VCaP (cell line): ENCODE data around the gene PCNX2.

Experiments
- H3K27ac ChIP-seq: fragments of 450-650 bp; 2 replicates; pipeline ENCODE4 v1.5.1; 2017
- TF ChIP-seq, protein P1 (sequence below): fragments of 450-650 bp; conservative IDR thresholded peaks from 2 replicates; pipeline ENCODE4 v1.5.1; 2017; ENCODE audit warnings: mild to moderate bottlenecking, moderate library complexity

PCNX2 gene

DNA sequence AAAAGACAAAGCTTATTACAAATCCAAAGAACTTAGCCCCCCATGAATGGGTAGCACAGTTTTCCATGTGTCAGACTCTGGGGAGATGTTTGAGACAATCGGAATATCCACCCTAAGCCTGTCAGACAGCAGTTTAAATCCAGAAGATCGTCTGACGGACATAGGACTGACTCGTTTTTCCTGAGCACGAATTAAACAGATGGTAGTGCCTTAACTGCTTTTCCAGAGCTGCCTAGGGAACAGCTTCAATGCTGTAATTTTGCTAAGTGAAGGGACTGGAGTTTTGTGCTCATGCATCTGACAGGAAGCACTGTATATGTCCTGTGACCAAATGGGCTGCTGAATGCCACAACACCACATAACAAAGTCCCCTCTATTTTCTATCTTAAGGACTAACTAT is 48.6 kb downstream of the PCNX2 start:
- TF ChIP-seq, protein P1, sequence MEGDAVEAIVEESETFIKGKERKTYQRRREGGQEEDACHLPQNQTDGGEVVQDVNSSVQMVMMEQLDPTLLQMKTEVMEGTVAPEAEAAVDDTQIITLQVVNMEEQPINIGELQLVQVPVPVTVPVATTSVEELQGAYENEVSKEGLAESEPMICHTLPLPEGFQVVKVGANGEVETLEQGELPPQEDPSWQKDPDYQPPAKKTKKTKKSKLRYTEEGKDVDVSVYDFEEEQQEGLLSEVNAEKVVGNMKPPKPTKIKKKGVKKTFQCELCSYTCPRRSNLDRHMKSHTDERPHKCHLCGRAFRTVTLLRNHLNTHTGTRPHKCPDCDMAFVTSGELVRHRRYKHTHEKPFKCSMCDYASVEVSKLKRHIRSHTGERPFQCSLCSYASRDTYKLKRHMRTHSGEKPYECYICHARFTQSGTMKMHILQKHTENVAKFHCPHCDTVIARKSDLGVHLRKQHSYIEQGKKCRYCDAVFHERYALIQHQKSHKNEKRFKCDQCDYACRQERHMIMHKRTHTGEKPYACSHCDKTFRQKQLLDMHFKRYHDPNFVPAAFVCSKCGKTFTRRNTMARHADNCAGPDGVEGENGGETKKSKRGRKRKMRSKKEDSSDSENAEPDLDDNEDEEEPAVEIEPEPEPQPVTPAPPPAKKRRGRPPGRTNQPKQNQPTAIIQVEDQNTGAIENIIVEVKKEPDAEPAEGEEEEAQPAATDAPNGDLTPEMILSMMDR: no peak
- H3K27ac ChIP-seq: no peak overlapping the region

DNA sequence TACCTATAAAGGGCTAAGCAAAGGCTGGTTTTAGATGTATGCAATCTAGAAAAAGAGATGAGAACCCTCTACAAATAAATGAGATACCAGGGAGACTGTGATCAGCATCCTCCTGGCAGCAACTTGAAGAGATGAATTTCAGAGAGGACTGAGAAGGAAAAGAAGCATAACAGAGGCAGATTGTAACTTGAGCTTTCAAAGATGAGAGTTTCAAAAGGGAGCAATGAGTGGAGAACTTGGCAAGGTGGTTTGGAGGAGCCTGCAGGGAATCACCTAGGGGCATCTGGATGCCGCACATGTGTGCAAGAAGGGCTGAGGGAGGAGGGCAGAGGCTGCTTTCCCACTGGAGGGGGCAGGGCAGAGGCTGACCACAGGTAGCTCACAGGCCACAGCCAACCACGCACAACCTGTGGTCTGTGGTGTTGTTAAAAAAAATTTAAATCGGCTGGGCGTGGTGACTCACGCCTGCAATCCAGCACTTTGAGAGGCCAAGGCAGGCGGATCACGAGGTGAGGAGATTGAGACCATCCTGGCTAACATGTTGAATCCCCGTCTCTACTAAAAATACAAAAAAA is 50.2 kb downstream of the PCNX2 start:
- TF ChIP-seq, protein P1: no peak

DNA sequence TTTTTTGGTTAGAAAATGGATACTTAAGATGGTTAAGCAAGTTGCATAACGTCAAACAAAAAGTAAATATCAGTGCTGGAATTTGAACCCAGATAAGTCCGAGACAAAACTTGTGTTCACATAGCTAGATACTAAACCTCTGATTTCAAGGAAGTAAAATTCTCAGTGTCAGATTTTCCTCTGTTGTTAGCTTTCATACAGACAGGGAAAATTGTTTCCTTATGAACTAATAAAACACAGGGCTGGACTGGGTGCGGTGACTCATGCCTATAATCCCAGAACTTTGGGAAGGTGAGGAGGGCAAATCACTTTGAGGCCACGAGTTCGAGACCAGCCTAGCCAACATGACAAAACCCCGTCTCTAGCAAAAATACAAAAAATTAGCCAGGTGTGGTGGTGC is 51.3 kb downstream of the PCNX2 start:
- TF ChIP-seq, protein P1: no peak
- no peak overlapping the region for H3K27ac ChIP-seq

More for the DNA sequence above, 50.2 kb downstream of the PCNX2 start:
- H3K27ac ChIP-seq: no peak overlapping the region

DNA sequence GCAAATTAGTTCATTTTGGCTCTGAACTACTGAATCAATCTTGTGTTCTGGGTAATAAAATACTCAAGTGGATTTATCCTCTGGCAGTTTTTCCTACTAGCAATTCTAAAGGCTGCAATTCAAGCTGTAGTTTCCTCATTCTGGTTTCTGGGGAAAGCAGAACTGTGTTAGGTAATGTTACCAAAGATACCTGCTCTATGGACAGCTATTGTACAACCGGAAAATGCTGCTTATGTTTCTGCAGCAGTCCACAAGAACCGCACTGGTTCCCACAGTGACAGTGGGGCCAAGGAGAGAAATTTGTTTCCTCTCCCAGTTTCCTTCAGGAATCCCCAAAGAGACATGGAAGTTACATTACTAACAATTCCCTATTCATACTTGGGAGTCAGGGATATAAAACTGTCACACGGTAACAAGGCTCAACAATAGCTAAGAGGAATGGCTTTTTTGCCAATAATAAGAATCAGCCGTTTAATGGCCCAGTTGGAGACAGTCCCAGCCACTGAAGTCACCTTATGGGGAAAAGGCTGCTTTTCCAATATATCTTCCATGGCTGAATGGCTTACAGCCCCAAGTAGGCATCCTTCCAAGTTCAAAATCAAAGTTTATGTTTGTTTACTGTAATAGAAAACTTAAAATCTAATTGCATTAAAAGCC is 52.6 kb downstream of the PCNX2 start:
- H3K27ac ChIP-seq: peak overlapping the region; percentile 31
- TF ChIP-seq, protein P1: no peak

DNA sequence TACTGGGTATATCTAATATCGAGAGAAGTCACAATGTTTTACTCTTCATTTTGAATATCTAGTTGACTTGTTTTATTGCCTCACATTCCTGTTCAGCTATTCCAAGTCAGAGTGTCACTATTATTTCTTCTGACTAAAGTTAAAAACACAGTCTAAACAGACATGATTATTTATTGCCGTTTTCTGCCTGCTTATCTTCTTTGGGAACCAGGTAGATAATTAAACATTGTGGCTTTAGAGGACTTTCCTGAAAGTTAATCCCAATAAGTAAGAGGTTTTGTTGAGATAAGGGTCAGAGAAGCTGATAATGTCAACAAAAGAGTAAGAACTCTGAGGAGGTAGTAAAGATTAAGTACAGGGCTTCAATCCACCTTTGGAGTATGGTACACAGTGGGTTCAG is 53.8 kb downstream of the PCNX2 start:
- TF ChIP-seq, protein P1: no peak
- H3K27ac ChIP-seq: peak overlapping the region; percentile 31

DNA sequence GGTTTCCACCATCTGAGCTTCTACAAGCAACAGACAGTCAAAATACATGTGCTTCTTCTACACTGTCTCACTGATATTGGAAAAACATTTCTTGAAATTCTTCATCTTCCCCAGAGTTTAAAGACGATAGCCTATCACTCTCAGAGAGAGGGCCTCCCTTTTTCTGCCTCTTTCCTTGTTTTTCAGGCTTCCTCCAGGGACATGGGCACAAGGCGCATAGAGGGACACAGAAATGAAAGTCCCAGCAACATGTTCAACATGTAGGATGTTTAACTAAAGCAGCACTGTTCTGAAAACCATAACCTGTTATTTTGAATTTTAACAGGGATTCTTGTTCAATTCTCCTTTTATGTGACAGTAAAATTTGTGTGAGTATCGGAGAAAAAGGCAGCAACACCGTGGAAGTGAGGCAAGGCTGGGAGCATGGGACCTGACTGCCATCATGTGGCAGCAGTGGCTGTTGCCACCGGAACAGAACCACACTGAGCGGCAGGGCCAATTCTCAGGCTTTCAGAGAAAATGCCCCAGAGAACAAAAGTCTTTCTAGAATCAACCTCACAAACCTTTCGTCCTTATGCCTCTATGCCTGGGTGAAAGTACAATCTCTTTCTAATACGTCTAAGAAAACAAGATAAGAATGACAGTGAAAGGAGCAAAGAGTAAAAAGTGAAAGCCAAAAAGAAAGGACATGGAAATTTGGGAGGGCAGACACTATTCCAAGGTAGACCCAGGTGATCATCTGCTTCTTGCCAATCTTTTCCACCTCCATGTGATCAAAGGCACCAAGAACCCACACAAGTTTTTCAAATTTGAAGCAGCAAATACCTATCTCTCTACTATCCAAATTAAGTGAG is 54.5 kb downstream of the PCNX2 start:
- TF ChIP-seq, protein P1: peak; percentile 94
- peak overlapping the region; percentile 31 for H3K27ac ChIP-seq

DNA sequence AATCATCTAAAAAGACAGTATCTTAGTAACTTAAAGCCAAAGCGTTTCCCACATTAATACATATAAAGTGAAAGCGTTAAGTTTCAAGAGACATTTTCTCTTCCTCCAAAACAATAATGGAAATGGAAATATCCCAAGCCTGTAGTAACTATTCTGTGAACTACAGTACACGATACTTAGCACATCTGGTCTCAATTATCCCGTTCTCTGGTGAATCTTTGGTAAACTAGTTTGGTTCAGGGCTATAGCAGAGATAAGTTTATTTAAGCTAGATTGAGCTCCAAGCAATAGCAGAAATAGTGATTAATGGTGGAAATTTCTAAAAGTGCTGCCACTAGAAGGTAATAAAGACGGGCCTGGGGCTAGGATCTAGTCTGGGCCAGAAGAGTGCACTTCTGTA is 55.2 kb downstream of the PCNX2 start:
- peak overlapping the region; percentile 31 for H3K27ac ChIP-seq
- TF ChIP-seq, protein P1: no peak
